Measurements from ENCODE around the gene MTRF1. TPM values are rescaled to one million over a fixed set of nuclear protein-coding genes. Genes with fewer than 3 reads are reported as not detected.

MTRF1 gene
- total RNA-seq, 2 experiments from 2014 or later = 16.2 to 21.5 TPM

DNA sequence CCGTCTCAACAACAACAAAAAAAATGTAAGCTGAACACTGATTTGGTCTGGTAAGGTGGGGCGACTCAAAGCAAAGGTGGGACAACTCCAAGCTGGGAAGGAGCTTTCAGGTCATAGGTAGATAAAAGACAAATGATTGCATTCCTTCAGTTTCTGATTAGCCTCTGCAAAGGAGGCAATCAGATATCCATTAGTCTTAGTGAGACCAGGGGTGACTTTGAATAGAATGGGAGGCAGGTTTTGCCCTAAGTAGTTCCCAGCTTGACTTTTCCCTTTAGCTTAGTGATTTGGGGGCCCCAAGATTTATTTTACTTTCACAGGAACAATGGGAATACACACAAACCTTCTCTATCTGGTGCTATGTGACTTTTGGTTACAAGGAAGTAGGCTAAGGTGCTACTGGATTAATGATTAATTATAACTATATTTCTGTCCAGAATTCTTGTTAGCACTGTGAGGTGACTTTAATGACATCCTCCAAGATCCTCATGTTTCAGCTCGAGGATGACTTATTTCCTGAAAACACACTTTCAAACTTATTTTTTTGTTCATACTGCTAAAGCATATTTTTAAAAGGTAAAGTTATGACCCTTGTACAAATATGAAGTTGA, 10.6 kb upstream of the MTRF1 start:
- CTCF ChIA-PET = interaction anchor here (1.7 kb wide), 1 partner anchor 9 kb away, joined by 3 read pairs; no protein-coding TSS in a partner anchor
- H3K9me3 Mint-ChIP-seq = peaks cover 2% of the 10 kb centered on the region
- peaks cover 11% of the 10 kb centered on the region for H3K4me1 Mint-ChIP-seq (ENCODE audit: low read depth)
- no peaks in the 10 kb centered on the region for H3K27me3 Mint-ChIP-seq
- DNase-seq = no peak
- H3K36me3 Mint-ChIP-seq = no peaks in the 10 kb centered on the region
- H3K27ac Mint-ChIP-seq = no peak overlapping the region
- intact Hi-C loops (cut with micrococcal nuclease) = no loop called here
- POLR2A ChIA-PET = interaction anchor here (0.9 kb wide), 1 partner anchor 11 kb away, joined by 4 read pairs; the partner anchor contains the start of gene MTRF1
- no peak overlapping the region for H3K4me3 Mint-ChIP-seq

DNA sequence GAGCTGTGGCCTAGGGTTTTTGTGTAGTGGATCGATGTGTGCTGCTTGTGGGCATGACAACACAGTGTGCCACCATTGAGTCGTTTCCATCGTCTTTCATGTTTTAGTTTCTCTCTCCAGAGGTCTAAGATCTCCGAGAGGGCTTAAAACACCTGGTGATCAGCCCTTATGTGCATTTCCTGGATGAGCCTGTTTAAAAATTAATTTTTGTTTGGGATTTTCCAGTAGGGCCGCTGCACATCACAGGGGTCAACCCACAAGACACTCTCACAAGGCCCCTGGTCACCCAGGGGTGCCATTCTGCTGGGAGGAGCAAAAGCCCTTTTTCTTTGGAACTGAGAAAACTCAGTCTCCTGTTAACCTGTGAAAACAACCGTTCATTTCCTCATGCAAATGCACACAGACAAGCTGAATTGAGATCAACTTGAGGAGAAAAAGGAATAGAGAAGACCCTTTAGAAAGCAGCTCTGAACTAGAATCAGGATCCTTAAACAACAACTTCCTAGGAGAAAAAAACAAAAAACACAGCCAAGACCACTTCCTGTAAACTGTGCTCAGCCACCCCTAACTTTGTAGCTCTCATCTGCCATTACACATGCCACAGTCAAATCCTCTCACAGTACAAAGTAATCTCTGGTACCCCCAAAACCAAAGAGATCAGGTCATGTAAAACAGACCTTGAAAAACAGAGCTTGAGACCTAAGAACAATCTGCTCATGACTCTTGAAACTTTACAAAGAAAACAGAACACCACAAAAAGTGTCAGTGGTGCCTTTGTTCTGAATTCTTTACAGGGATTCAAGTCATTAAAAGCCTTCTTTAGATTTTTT, 8.3 kb upstream of the MTRF1 start:
- DNase-seq = no peak
- ChIA-PET CTCF (no interaction called here), POLR2A (interaction anchor here (1.2 kb wide), 1 partner anchor 9 kb away, joined by 3 read pairs; the partner anchor contains the start of gene MTRF1)
- H3K27ac Mint-ChIP-seq = peak overlapping the region; percentile 63
- intact Hi-C loops (cut with micrococcal nuclease) = no loop called here
- H3K36me3 Mint-ChIP-seq = peaks cover 3% of the 10 kb centered on the region
- peaks cover 12% of the 10 kb centered on the region for H3K9me3 Mint-ChIP-seq
- H3K4me3 Mint-ChIP-seq = no peak overlapping the region
- peaks cover 11% of the 10 kb centered on the region for H3K4me1 Mint-ChIP-seq (ENCODE audit: low read depth)
- no peaks in the 10 kb centered on the region for H3K27me3 Mint-ChIP-seq

DNA sequence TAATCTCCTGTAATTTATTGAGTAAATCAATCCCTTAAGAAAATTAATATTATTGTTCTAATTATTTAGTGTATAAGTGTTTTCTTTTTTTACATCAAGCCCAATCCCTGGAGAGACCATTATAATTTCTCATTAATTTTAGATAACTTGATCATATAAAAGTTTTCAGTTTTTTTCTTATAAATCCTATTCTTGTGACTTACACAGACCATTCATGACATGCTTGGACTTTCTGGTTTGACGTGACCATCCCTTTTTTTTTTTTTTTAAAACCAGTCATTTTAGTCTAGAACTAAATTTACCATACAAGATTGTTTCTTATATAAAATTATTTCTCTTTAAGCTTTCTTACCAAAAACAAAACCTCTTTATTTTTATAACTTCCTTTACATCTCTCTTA, 5.4 kb upstream of the MTRF1 start:
- POLR2A ChIA-PET = no interaction called here
- no peak for DNase-seq
- intact Hi-C loops (cut with micrococcal nuclease) = no loop called here

DNA sequence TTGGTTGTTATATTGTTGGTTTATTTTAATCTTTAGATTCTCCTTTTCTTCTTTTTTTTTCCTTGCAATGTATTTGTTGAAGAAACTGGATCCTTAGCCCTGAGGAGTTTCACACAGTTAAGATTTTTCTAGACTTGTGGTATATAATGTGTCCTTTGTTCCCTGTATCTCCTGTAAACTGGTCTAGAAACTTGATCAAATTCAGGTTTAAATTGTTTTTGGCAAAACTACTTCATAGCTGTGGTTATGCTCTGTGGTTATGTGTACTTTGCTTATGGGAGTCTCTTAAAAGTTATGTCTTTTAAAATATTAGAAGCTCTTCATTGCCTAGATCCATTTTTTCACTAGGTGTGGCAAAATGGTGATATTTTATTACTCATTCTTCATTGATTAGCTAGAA, 3.7 kb upstream of the MTRF1 start:
- H3K36me3 Mint-ChIP-seq = peaks cover 6% of the 10 kb centered on the region
- no peak for DNase-seq
- H3K9me3 Mint-ChIP-seq = peaks cover 12% of the 10 kb centered on the region
- intact Hi-C loops (cut with micrococcal nuclease) = no loop called here
- H3K27ac Mint-ChIP-seq = no peak overlapping the region
- peaks cover 17% of the 10 kb centered on the region for H3K4me1 Mint-ChIP-seq (ENCODE audit: low read depth)
- POLR2A ChIA-PET = no interaction called here
- CTCF ChIA-PET = interaction anchor here (0.6 kb wide), 1 partner anchor 1499 kb away, joined by 4 read pairs; no protein-coding TSS in a partner anchor
- H3K4me3 Mint-ChIP-seq = no peak overlapping the region
- H3K27me3 Mint-ChIP-seq = no peaks in the 10 kb centered on the region

More for the DNA sequence above, 5.4 kb upstream of the MTRF1 start:
- Mint-ChIP-seq H3K4me3 (no peak overlapping the region), H3K27me3 (no peaks in the 10 kb centered on the region), H3K36me3 (peaks cover 3% of the 10 kb centered on the region), H3K4me1 (ENCODE audit: low read depth) (peaks cover 11% of the 10 kb centered on the region), H3K9me3 (peaks cover 12% of the 10 kb centered on the region), H3K27ac (no peak overlapping the region)
- CTCF ChIA-PET = interaction anchor here (0.7 kb wide), 1 partner anchor 233 kb away, joined by 3 read pairs; no protein-coding TSS in a partner anchor

DNA sequence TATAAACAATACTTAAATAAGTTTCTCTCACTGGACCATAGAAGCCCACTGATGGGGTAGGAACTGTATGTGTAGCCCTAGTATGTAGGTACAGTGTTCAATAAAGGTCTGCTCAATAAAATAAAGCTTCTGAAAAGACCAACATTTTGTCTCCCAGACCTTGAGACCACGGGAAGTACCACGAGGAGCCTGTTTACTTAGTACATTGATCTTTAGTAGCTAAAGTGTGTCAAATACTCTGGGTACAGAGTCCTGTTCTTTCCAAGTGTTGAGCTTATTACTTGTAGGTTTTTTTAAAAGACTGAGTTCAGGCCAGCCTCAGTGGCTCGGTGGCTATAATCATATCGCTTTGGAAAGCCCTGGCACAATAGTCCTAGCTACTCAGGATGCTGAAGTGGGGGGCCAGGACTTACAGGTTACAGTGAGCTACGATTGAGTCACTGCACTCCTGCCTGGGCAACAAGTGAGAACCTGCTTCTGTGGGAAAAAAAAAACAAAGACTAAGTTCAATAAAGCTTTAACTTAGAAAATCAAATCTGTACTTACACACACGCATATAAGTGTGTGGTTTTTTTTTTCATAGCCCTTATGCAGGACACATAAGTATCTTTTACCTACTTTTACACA, 3.4 kb downstream of the MTRF1 start:
- no peak overlapping the region for H3K27ac Mint-ChIP-seq
- intact Hi-C loops (cut with micrococcal nuclease) = no loop called here
- no peak for DNase-seq
- peaks cover 39% of the 10 kb centered on the region for H3K36me3 Mint-ChIP-seq
- CTCF ChIA-PET = interaction anchor here (1.5 kb wide), 1 partner anchor 205 kb away, joined by 4 read pairs; no protein-coding TSS in a partner anchor
- no peaks in the 10 kb centered on the region for H3K27me3 Mint-ChIP-seq
- POLR2A ChIA-PET = no interaction called here
- H3K4me1 Mint-ChIP-seq (ENCODE audit: low read depth) = peaks cover 20% of the 10 kb centered on the region
- H3K4me3 Mint-ChIP-seq = no peak overlapping the region
- H3K9me3 Mint-ChIP-seq = no peaks in the 10 kb centered on the region

DNA sequence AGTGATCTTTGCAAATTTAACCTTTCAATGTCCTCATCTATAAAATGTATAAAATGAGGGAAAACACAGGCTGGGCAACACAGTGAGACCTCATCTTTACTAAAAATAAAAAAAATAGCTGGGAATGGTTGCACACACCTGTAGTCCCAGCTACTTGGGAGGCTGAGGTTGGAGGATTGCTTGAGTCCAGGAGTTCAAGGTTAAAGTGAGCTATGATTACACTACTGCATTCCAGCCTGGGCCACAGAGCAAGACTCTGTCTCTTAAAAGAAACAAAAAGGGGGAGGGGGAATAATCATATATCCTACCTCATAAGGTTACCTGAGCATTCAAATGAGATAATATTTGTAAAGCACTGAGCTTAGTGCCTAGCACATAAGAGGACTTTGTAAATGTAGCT, 5.8 kb downstream of the MTRF1 start:
- Mint-ChIP-seq H3K27ac (no peak overlapping the region), H3K4me1 (ENCODE audit: low read depth) (peaks cover 17% of the 10 kb centered on the region), H3K4me3 (no peak overlapping the region), H3K9me3 (no peaks in the 10 kb centered on the region), H3K27me3 (no peaks in the 10 kb centered on the region), H3K36me3 (peaks cover 55% of the 10 kb centered on the region)
- DNase-seq = no peak
- POLR2A ChIA-PET = no interaction called here
- CTCF ChIA-PET = no interaction called here
- intact Hi-C loops (cut with micrococcal nuclease) = no loop called here

DNA sequence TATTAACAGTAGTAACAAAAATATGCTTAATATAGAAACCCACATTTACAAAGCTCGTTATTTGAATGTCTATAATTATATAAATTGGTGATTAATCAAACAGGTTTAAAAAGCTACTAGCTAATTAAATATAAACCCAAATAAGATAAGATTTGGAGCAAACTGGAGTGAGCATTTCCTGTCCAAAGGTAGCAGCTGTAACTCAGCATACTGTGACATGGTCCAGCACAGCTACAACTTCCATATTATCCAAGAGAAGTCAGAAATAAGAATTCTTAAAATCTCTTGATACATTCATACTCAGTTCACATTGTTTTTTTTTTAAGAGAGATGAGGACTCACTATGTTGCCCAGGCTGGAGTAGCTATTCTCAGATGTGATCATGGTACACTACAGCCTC, 8.5 kb downstream of the MTRF1 start:
- Mint-ChIP-seq H3K27ac (no peak overlapping the region), H3K4me3 (no peak overlapping the region), H3K36me3 (peaks cover 59% of the 10 kb centered on the region), H3K4me1 (ENCODE audit: low read depth) (peaks cover 14% of the 10 kb centered on the region), H3K9me3 (no peaks in the 10 kb centered on the region), H3K27me3 (no peaks in the 10 kb centered on the region)
- DNase-seq = no peak
- POLR2A ChIA-PET = interaction anchor here (2.1 kb wide), 1 partner anchor 8 kb away, joined by 7 read pairs; the partner anchor contains the start of gene MTRF1
- CTCF ChIA-PET = interaction anchor here (0.6 to 2.0 kb wide), 2 partner anchors 32 to 49 kb away, joined by 3 to 6 read pairs; no protein-coding TSS in a partner anchor
- intact Hi-C loops (cut with micrococcal nuclease) = no loop called here

DNA sequence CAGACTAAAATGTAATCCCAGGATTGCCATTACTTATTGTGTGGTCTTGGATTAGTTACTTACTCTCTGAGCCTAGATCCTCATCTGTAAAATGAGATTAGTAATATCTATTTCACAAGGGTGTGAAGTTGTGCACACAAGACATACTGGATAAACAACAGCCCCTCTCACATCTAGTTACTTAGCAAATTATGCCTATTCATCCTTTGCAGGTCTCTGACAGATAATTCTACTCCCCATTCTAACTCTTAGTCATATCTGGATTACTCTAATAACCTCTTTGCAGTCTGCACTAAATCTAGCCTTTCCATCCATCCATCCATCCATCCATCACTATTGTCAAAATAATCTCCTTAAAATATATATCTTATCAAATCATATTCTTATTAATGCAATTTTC, 12.4 kb downstream of the MTRF1 start:
- H3K36me3 Mint-ChIP-seq = peaks cover 43% of the 10 kb centered on the region
- no peaks in the 10 kb centered on the region for H3K4me1 Mint-ChIP-seq (ENCODE audit: low read depth)
- DNase-seq = no peak
- H3K27me3 Mint-ChIP-seq = no peaks in the 10 kb centered on the region
- no peak overlapping the region for H3K27ac Mint-ChIP-seq
- H3K9me3 Mint-ChIP-seq = no peaks in the 10 kb centered on the region
- CTCF ChIA-PET = interaction anchor here (1.1 kb wide), 1 partner anchor 28 kb away, joined by 3 read pairs; no protein-coding TSS in a partner anchor
- H3K4me3 Mint-ChIP-seq = no peak overlapping the region
- POLR2A ChIA-PET = interaction anchor here (0.6 kb wide), 1 partner anchor 10 kb away, joined by 4 read pairs; no protein-coding TSS in a partner anchor
- intact Hi-C loops (cut with micrococcal nuclease) = no loop called here

DNA sequence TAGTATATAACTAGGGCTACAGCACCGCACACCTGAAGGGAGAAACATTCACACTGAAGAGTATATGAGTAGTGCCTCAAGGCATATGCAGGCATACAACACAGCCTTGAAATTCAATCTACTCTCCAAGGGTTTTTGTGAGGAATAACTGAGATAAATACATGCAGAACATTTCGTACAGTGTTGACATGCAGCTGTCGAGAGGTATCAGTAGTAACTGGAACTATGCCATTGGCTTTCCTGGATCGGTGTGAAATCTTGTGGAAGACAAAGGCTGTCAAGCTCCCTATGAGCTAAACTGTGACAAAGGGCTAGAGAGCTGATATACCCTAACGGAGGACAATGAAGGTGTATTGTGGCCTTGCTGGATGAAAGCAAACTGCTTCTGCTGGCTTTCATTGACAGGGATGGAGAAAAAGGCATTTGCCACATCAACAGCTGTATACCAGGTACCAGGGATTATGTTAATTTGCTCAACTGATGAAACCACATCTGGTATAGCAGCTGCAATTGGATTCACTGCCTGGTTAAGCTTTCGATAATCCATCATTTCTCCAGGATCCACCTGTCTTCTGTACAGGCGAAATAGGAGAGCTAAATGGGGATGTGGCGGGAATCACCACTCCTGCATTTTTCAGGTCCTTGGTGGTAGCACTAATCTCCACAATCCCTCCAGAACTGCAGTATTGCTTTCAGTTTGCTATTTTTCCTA, 16.3 kb downstream of the MTRF1 start:
- intact Hi-C loops (cut with micrococcal nuclease) = no loop called here
- H3K27ac Mint-ChIP-seq = no peak overlapping the region
- H3K4me1 Mint-ChIP-seq (ENCODE audit: low read depth) = no peaks in the 10 kb centered on the region
- no peak for DNase-seq
- POLR2A ChIA-PET = no interaction called here
- CTCF ChIA-PET = no interaction called here
- no peaks in the 10 kb centered on the region for H3K9me3 Mint-ChIP-seq
- H3K4me3 Mint-ChIP-seq = no peak overlapping the region
- H3K36me3 Mint-ChIP-seq = peaks cover 18% of the 10 kb centered on the region
- no peaks in the 10 kb centered on the region for H3K27me3 Mint-ChIP-seq

DNA sequence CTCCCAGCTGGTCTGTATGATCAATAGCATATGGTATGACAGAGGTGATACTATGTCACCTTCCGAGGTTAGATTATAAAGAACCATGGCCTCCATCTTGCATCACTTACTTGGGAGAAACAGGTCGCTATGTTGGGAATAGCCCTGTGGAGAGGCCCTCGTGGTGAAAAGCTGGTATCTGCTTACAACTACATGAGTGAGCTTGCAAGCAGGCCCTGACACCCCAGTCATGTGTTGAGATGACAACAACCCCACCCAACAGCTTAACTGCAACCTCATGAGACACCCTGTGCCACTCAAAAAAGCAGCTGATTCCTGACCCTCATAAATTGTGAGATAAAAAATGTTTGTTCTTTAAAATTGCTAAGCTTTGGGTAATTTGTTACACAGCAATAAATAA, 18.8 kb downstream of the MTRF1 start:
- no peaks in the 10 kb centered on the region for H3K4me1 Mint-ChIP-seq (ENCODE audit: low read depth)
- intact Hi-C loops (cut with micrococcal nuclease) = no loop called here
- no peak overlapping the region for H3K4me3 Mint-ChIP-seq
- H3K36me3 Mint-ChIP-seq = peaks cover 11% of the 10 kb centered on the region
- H3K27ac Mint-ChIP-seq = no peak overlapping the region
- DNase-seq = no peak
- H3K27me3 Mint-ChIP-seq = no peaks in the 10 kb centered on the region
- CTCF ChIA-PET = no interaction called here
- H3K9me3 Mint-ChIP-seq = no peaks in the 10 kb centered on the region
- POLR2A ChIA-PET = no interaction called here

DNA sequence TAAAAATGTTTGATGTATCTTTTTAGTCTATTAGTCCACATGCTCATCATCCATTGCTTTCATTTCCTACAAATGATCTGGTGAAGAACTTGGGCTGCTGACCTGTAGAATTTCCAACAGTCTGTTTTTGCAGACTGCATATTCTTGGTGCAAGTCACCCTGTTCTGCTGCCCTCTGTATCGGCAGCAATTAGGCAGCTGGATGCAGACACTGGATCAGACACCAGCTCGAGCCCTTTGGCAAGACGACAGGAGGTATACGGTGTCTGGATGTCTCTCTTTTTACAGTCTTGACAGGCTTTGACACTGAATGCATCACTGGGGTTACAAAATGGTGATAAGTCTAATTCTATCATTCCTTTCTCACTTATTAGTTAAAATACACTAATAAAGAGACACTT, 21.8 kb downstream of the MTRF1 start:
- ChIA-PET CTCF (no interaction called here), POLR2A (no interaction called here)
- DNase-seq = no peak
- no peak overlapping the region for H3K4me3 Mint-ChIP-seq
- H3K27ac Mint-ChIP-seq = no peak overlapping the region
- intact Hi-C loops (cut with micrococcal nuclease) = no loop called here
- no peaks in the 10 kb centered on the region for H3K9me3 Mint-ChIP-seq
- H3K27me3 Mint-ChIP-seq = no peaks in the 10 kb centered on the region
- no peaks in the 10 kb centered on the region for H3K4me1 Mint-ChIP-seq (ENCODE audit: low read depth)
- peaks cover 9% of the 10 kb centered on the region for H3K36me3 Mint-ChIP-seq

DNA sequence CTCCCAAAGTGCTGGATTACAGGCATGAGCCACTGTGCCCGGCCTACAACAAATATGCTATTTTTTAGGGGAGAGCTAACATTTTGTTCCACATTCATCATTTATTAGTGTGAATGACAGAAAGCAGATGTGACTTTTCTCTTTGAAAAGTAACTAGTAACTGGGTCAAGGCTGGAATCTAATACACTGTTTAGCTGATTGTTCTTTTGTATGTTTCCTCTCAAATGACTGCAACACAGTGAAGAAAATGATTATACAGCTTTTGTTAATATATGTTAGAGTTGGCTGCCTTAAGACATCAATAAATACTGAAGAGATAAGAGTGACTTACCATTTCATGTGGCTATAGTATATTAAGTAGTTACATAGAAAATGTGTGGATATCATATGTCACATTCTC, 27.0 kb downstream of the MTRF1 start:
- Mint-ChIP-seq H3K27me3 (no peaks in the 10 kb centered on the region), H3K9me3 (no peaks in the 10 kb centered on the region)

More for the DNA sequence above, 27.0 kb downstream of the MTRF1 start:
- intact Hi-C loops (cut with micrococcal nuclease) = no loop called here
- Mint-ChIP-seq H3K4me1 (ENCODE audit: low read depth) (no peaks in the 10 kb centered on the region), H3K4me3 (no peak overlapping the region), H3K36me3 (peaks cover 28% of the 10 kb centered on the region), H3K27ac (no peak overlapping the region)
- DNase-seq = no peak
- CTCF ChIA-PET = interaction anchor here (3.3 kb wide), 1 partner anchor 14 kb away, joined by 9 read pairs; no protein-coding TSS in a partner anchor
- POLR2A ChIA-PET = no interaction called here

Measured in activated CD4-positive, alpha-beta memory T cell treated with anti-CD3 and anti-CD28 coated beads for 36 hours (primary cell).